CD4-positive, alpha-beta T cell (primary cell): ENCODE results near the gene AHDC1. TPM values are rescaled to one million over a fixed set of nuclear protein-coding genes. Genes with fewer than 3 reads are reported as not detected.

Source experiments
- ATAC-seq: fragments of 200-7000 bp; cut with Tn5 transposase; one replicate; pipeline ENCODE4 v1.10.0; 2022; ENCODE audit warnings: mild to moderate bottlenecking; ENCODE audit not compliant: poor library complexity
- CTCF ChIA-PET: fragments of 350-600 bp; sonication (Branson Sonifier 250); formaldehyde crosslinking; loops from one replicate; lab custom pipeline; 2021; ENCODE audit warnings: antibody characterized with exemption, inconsistent platforms; lab: Charles Lee
- POLR2A ChIA-PET: fragments of 350-600 bp; sonication (Branson Sonifier 250); formaldehyde crosslinking; loops from one replicate; lab custom pipeline; 2021; ENCODE audit warnings: antibody characterized with exemption, inconsistent platforms; lab: Charles Lee
- DNase-seq, 14 experiments: peaks; one replicate each; pipeline ENCODE4 v3.0.0-alpha.2; 2013 to 2020; ENCODE audit warnings: mixed read lengths in 2 of 14
- H3K27ac ChIP-seq, 2 donors: one replicate each; pipeline versions ENCODE4 v1.5.1 to v1.7.0; 2013; ENCODE audit warnings: low read length in 2 of 2, low read depth in 1 of 2, mild to moderate bottlenecking in 1 of 2
- H3K27me3 ChIP-seq, 2 experiments: 1 replicate in 1 of 2; 2 replicates in 1 of 2; pipeline versions ENCODE4 v1.6.1 to v1.7.0; 2013; ENCODE audit warnings: low read length in 2 of 2, control low read depth in 1 of 2, mild to moderate bottlenecking in 1 of 2, moderate library complexity in 1 of 2; ENCODE audit not compliant: insufficient read depth in 2 of 2, control insufficient read depth in 1 of 2
- H3K36me3 ChIP-seq: one replicate; pipeline ENCODE4 v1.6.1; 2013; ENCODE audit warnings: low read length, control low read depth; ENCODE audit not compliant: insufficient read depth
- H3K4me1 ChIP-seq: one replicate; pipeline ENCODE4 v1.6.1; 2013; ENCODE audit warnings: low read length, control low read depth; ENCODE audit not compliant: insufficient read depth
- H3K4me3 ChIP-seq: one replicate; pipeline ENCODE4 v1.5.1; 2013; ENCODE audit warnings: mild to moderate bottlenecking, low read length, moderate library complexity
- H3K9me3 ChIP-seq, 2 experiments: 1 replicate in 1 of 2; 2 replicates in 1 of 2; pipeline versions ENCODE4 v1.6.1 to v1.7.0; 2013; ENCODE audit warnings: low read length in 2 of 2, mild to moderate bottlenecking in 2 of 2, control low read depth in 1 of 2, moderate library complexity in 1 of 2; ENCODE audit not compliant: control insufficient read depth in 1 of 2, insufficient read depth in 1 of 2
- H3K27ac Mint-ChIP-seq: one replicate; pipeline ENCODE4 v1.8.0; 2020; ENCODE audit warnings: mixed read lengths
- H3K27me3 Mint-ChIP-seq: one replicate; pipeline ENCODE4 v1.8.0; 2021; ENCODE audit warnings: mixed read lengths
- H3K36me3 Mint-ChIP-seq: one replicate; pipeline ENCODE4 v1.8.0; 2021; ENCODE audit warnings: low read depth, mixed read lengths
- H3K4me1 Mint-ChIP-seq: one replicate; pipeline ENCODE4 v1.8.0; 2021; ENCODE audit warnings: low read depth, mixed read lengths
- H3K4me3 Mint-ChIP-seq: one replicate; pipeline ENCODE4 v1.8.0; 2020; ENCODE audit warnings: mild to moderate bottlenecking, mixed read lengths
- H3K9me3 Mint-ChIP-seq: one replicate; pipeline ENCODE4 v1.8.0; 2020; ENCODE audit warnings: mixed read lengths
- CTCF ChIP-seq: fragments of 200-600 bp; IDR thresholded peaks from one replicate; pipeline ENCODE4 v1.8.0; 2022; ENCODE audit warnings: antibody characterized with exemption, mild to moderate bottlenecking
- intact Hi-C, 2 experiments: fragments of 100-400 bp; cut with DNase I in 1 of 2; cut with micrococcal nuclease in 1 of 2; formaldehyde crosslinking; loops; one replicate each; pipeline versions ENCODE4 v1.15.1 to v1.9.0; 2023 to 2025; cut with DNase I, micrococcal nuclease
- total RNA-seq, 174 experiments: library from RNA in 2 of 174; stranded (reverse) in 2 of 174; gene quantifications; one replicate each; pipeline ENCODE4 v1.2.3 and lab custom pipeline; 2021 to 2026

The AHDC1 gene
- total RNA-seq, 2 experiments from 2014 or later, result 20.8 to 22.9 TPM

GRCh38 chr1:27598295-27598687 is 5.7 kb downstream of the AHDC1 start:
- Mint-ChIP-seq H3K4me3 (peak overlapping the region; percentile 16), H3K27ac (no peak overlapping the region), H3K27me3 (no peaks in the 10 kb centered on the region), H3K4me1 (peaks cover 28% of the 10 kb centered on the region), H3K9me3 (no peaks in the 10 kb centered on the region), H3K36me3 (peaks cover 1% of the 10 kb centered on the region)
- Histone ChIP-seq H3K27me3 (no peaks in the 10 kb centered on the region), H3K4me1 (peaks cover 80% of the 10 kb centered on the region), H3K27ac (no peak overlapping the region), H3K36me3 (no peaks in the 10 kb centered on the region), H3K9me3 (no peaks in the 10 kb centered on the region), H3K4me3 (no peak overlapping the region)
- no peak for DNase-seq
- intact Hi-C loops, result no loop called here
- TF ChIP-seq CTCF, result no peak
- POLR2A ChIA-PET, result no interaction called here
- CTCF ChIA-PET, result interaction anchor here (11.0 kb wide), 1 partner anchor 29 kb away, joined by 72 read pairs; no protein-coding TSS in a partner anchor
- ATAC-seq, result no peak

GRCh38 chr1:27597516-27598294 is 6.2 kb downstream of the AHDC1 start:
- H3K4me1 Mint-ChIP-seq, result peaks cover 28% of the 10 kb centered on the region
- Histone ChIP-seq H3K4me3 (no peak overlapping the region), H3K9me3 (no peaks in the 10 kb centered on the region), H3K4me1 (peaks cover 79% of the 10 kb centered on the region), H3K36me3 (no peaks in the 10 kb centered on the region), H3K27me3 (no peaks in the 10 kb centered on the region), H3K27ac (no peak overlapping the region)
- H3K4me3 Mint-ChIP-seq, result peak overlapping the region; percentile 57
- no peak for TF ChIP-seq CTCF
- no peak overlapping the region for H3K27ac Mint-ChIP-seq
- no peaks in the 10 kb centered on the region for H3K9me3 Mint-ChIP-seq
- POLR2A ChIA-PET, result interaction anchor here (0.7 kb wide), 1 partner anchor 65 kb away, joined by 3 read pairs; no protein-coding TSS in a partner anchor
- DNase-seq, result no peak
- no peaks in the 10 kb centered on the region for H3K27me3 Mint-ChIP-seq
- no peak for ATAC-seq
- CTCF ChIA-PET, result interaction anchor here (0.9 to 11.0 kb wide), 2 partner anchors 8 to 29 kb away, joined by 3 to 72 read pairs; no protein-coding TSS in a partner anchor
- peaks cover 3% of the 10 kb centered on the region for H3K36me3 Mint-ChIP-seq
- intact Hi-C loops, result no loop called here

- no peak for ATAC-seq
- no peak for TF ChIP-seq CTCF
Observed at GRCh38 chr1:27596986-27597385, 7.0 kb downstream of the AHDC1 start.

More at GRCh38 chr1:27596986-27597385, 7.0 kb downstream of the AHDC1 start:
- H3K4me1 Mint-ChIP-seq, result peaks cover 23% of the 10 kb centered on the region
- no peak overlapping the region for H3K4me3 ChIP-seq
- ChIA-PET CTCF (interaction anchor here (0.9 kb wide), 1 partner anchor 8 kb away, joined by 3 read pairs; no protein-coding TSS in a partner anchor), POLR2A (interaction anchor here (0.6 to 0.7 kb wide), 2 partner anchors 66 to 779 kb away, joined by 3 read pairs; no protein-coding TSS in a partner anchor)
- H3K4me1 ChIP-seq, result peaks cover 72% of the 10 kb centered on the region
- no peaks in the 10 kb centered on the region for H3K9me3 Mint-ChIP-seq
- no peaks in the 10 kb centered on the region for H3K27me3 Mint-ChIP-seq
- H3K27me3 ChIP-seq, result no peaks in the 10 kb centered on the region
- intact Hi-C loops, result no loop called here
- H3K4me3 Mint-ChIP-seq, result no peak overlapping the region
- H3K9me3 ChIP-seq, result no peaks in the 10 kb centered on the region
- no peaks in the 10 kb centered on the region for H3K36me3 ChIP-seq
- DNase-seq, result no peak
- H3K27ac ChIP-seq, result no peak overlapping the region
- H3K36me3 Mint-ChIP-seq, result peaks cover 3% of the 10 kb centered on the region
- no peak overlapping the region for H3K27ac Mint-ChIP-seq
